Glomerular visceral epithelial cell (primary cell): ENCODE results near the gene SPHK1.
A peak's percentile ranks its signal among the peaks of the same experiment; 100 is the strongest.

Source experiments
- DNase-seq: peaks from one replicate; pipeline ENCODE4 v3.0.0-alpha.2; 2016; ENCODE audit errors: extremely low spot score

SPHK1 gene

DNA sequence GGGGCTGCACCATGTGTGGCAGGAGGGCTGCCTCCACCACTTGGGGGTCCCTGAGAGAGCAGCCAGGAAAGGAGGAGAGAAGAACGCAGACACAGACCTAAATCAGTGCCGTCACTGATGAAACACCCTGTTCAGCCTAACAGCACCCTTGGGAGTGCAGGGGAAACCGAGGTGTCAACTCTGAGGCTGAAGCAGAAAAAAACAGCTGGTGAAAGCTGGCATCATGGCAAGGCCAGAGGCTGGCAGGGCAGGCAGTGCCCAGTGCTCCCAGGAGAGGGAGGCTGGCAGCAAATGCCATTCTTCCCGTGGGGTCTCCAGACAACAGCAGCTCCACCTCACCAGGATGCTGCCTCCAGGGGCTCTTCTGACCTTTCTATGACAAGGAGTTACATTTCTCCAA is 23.1 kb downstream of the SPHK1 start:
- no peak for DNase-seq

DNA sequence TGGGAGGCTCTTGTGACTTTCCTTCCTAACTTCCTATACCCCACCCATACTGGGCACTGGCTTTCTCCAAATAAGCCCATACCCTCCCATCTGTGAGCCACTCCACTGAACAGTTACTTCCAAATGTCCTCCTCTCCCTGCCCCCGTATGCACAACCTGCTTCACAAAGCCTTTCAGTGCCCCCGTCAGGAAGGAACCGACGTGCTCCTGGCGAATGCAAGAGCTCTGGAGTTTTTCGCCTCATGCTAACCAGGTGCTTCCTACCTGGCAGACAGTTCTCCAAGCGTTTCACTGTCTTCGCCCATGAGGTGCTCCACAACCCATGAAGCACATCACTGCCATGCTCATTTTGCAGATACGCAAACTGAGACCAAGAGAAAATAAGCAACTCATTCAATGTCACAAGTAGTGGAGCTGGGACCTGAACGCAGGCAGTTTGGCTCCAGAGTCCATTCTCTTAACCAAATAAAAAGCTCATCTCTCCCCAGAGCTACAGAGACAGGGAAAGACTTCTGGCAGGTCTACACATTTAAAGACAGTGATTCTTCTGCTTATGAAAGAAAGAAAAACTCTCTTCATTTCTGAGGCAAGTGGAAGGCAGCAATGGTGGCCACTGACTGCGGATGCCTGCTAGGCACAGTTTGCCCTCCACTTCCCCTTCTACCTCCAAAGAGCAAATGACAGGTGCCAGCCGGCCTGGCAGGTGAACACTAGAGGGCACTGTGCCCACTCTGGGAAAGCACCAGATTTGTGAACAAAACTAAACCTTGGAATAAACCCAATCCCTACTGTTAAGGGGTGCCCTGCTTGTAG is 23.8 kb downstream of the SPHK1 start:
- DNase-seq = peak; percentile 66

GRCh38 chr17:76410328-76410965 is 26.0 kb downstream of the SPHK1 start:
- DNase-seq = no peak

- no peak for DNase-seq
Measured at GRCh38 chr17:76411247-76411646, 26.8 kb downstream of the SPHK1 start.

DNA sequence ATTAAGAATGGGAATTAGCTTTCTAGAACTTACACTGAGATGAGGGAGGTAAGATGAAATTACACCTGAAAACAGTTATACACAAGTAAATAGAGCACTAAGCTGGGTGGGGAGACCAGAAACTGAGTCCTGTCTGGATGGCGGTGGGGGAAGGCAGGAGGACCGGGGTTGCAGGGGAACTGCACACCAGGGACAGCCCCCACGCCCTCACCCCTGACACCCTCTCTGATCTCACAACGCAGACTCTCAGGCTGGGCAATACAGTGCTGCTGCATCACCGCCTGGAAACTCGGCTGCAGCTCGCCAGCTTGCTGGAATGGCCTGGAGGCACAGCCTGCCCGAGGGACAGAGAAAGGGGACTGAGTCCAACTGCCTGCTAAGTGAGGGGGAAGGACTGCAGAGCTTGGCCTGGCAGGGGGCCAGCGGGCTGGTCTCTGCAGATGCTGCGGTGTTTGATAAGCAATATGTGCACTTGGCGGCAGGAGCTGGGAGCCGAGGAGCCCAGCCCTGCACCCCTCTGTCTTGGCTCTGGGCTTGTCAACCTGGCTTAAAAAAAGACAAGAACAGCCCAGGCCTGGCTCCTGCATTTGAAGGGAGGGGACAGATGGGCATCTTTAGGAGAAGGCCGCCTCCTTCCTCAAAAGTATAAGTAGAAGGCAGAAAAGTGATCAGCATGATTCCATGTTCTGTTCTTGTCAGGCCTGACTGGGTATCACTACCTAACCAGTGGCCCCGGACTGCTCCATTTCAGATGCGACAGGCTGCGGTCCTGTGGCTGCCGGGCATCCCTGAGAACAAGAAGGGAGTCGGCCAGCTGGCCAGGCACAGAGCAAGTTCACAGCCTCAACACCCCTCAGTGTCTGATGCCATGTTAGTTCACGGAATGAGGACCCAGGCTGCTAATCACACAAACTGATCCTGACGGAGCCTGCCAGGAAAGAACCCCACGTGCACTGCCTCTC is 30.2 kb downstream of the SPHK1 start:
- no peak for DNase-seq

- DNase-seq = no peak
Measured at GRCh38 chr17:76415786-76416185, 31.4 kb downstream of the SPHK1 start.

DNA sequence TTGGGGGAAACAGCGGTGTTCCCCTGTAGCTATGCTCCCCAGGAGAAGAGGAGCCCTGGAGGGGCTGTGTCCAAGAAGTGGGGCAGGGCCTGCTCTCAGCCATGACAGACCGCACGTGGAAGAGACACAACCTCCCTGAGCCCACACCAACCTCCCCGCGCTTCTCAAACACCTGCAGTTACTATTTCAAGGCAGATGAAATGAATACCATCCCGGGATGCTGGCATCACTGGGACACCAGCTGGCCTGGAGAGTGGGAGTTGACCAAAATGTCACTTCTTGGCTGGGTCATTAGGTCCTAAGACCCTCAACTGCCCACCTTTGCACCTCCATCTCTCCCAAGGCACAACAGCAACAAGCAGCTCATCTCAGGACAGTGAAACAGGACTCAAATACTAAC is 32.0 kb downstream of the SPHK1 start:
- no peak for DNase-seq

DNA sequence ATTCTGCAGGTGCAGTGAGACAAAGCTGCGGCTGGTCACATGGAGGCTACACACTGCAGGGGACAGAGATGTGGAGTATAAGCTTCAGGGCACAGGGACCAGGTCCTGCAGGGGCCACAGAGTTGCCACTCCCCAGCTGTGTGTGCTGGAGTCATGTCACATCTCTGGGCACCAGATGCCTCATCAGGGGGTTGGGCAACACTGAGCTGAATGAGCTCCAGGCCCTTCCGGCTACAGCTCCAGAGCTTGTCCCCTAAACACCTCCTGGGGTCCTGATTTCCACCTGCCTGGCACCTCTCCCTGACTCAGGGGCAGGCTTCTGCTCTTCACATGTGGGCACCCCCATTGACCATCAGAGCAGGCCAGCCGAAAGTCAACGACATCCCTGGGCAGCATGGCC is 32.5 kb downstream of the SPHK1 start:
- no peak for DNase-seq

DNA sequence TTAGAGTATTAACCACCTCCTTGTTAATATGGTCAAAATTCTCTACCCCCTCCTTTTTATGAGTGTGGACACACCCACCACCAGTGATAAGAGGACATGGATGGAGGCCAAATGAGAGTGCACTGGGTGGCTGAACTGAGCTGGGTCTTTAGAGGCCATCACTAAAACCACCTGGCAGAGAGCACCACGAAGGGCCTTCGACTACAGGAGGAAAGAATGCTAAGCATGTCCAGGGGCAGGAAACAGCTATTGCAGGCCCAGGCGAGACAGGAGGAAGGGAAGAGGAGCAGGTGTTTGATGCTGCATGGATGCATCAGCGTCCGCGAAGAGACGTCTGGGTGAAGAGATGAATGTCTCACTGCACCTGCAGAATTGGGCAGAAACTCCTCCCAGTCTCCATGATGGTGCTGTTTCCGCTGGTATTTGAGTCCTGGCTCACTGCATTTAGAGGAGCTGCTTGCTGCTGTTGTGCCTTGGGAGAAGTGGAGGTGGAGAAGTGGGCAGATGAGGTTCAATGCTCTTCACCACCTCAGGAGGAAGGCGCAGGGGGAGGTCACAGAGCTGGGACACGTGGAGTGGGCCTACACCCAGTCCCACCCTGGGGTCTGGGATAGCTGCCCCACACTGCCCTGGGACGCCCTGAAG is 33.2 kb downstream of the SPHK1 start:
- DNase-seq = peak; percentile 46

GRCh38 chr17:76419576-76420260 is 35.3 kb downstream of the SPHK1 start:
- no peak for DNase-seq

- DNase-seq = no peak
Measured at GRCh38 chr17:76420356-76421043, 36.1 kb downstream of the SPHK1 start.

- DNase-seq = no peak
Measured at GRCh38 chr17:76421044-76421407, 36.6 kb downstream of the SPHK1 start.

GRCh38 chr17:76422406-76422805 is 38.0 kb downstream of the SPHK1 start:
- DNase-seq = no peak

DNA sequence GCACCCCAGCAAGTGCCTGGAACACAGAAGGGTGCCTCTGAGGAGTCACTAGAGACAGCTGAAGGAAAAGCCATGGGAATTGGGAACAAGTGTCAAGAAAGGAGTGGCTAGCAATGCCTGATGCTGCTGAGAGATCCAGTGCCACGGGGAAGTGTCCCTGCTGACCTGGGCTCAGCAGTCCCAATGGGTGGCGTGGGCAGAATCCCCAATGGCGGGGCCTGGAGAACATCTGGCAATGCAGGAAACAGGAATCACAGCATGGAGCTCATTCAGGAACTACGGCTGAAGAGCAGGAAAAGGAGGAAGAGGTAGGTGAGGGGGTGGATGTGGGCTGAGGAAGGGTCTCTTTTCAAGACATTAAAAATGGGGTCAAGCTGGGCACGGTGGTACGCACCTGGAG is 38.5 kb downstream of the SPHK1 start:
- no peak for DNase-seq

DNA sequence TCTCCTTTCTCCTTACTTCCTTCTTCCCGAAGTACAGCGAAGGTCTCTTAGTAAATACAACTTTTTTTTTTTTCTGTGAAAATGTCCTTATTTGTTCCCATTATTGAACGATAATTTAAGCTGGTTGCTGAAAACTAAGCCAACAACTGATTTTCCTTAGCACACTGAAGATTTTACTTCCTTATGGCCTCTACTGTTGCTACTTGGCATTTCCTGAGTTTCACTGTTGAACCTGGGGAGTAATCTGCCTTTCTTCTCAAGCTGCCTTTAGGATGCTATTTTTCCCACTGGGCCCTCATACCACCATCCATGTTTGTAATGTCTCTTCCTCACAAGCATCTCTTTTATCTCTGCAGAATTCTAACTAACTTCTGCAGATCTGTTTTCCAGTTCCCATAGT is 42.4 kb downstream of the SPHK1 start:
- no peak for DNase-seq

GRCh38 chr17:76427501-76428231 is 43.3 kb downstream of the SPHK1 start:
- no peak for DNase-seq

DNA sequence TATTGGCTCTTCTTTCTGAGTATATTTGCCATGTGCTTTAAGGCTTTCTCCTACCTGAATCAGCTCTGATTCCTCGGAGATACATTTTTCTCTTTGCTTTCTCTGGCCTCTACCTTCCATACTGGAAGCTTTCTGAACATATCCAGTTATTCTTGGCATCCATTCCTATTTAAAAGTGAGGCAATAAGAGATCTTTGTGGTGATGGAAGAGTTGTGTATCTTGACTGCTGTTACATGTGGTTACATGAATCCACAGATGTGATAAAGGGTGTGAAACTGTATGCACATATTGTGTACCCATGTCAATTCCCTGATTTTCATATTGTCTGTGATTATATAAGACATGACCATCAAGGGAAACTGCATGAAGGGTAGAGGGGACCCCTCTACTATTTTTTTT is 44.1 kb downstream of the SPHK1 start:
- DNase-seq = no peak

DNA sequence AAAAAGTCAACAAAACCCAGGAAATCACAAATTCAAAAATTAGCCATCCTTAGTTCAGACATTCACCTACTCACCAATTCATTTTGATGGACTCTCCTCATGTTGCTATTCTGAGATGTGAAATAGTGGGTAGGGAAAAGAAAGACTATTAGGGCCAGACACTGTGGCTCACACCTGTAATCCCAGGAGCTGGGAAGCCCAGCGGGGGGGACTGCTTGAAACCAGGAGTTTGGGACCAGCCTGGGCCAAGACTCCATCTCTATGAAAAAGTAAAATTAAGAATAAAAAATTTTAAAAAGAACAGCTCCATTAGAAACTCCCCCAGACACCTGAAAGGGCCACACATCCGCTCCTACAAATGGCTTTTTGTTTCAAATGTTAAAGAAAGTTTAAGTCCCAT is 47.1 kb downstream of the SPHK1 start:
- DNase-seq = no peak

DNA sequence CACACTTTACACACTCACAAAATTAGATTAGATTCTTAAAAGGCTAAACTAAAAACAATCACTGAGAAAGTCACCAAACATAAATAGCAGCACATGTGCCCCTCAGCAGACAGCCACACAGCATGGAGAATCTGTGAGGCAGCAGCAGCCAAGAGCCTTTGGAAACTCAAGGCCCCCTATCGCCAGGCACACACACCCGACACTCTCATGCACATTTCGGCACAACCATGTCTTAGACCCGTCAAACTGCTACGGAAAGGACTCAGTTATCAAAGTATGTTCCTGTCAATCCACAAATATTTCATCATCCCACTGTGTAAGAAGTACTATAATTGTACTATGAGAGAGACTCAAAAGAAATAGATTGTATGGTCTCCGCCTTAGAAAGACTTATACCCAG is 47.6 kb downstream of the SPHK1 start:
- no peak for DNase-seq

- no peak for DNase-seq
Measured at GRCh38 chr17:76432712-76433336, 48.4 kb downstream of the SPHK1 start.
